Mesendoderm (in vitro differentiated cells): Measurements from ENCODE around the gene TTC24.
A peak's percentile ranks its signal among the peaks of the same experiment; 100 is the strongest.
"Not testable (repeated sequence)": the region's sequence is repeated elsewhere in the genome, so short reads cannot be mapped to it uniquely, and the experiment has no call there.

ENCODE experiments used
- DNase-seq: peaks from one replicate; pipeline ENCODE4 v3.0.0; 2013
- H2AK5ac ChIP-seq: 2 replicates; pipeline ENCODE4 v1.6.1; 2013; ENCODE audit warnings: low read length, inconsistent platforms
- H2BK120ac ChIP-seq: 2 replicates; pipeline ENCODE4 v1.6.1; 2013; ENCODE audit warnings: low read depth, mild to moderate bottlenecking, low read length, moderate library complexity, mixed read lengths
- H2BK15ac ChIP-seq: replicated peaks from 2 replicates; pipeline ENCODE4 v1.6.1; 2013; ENCODE audit warnings: low read depth, mild to moderate bottlenecking, moderate library complexity
- H2BK5ac ChIP-seq: 2 replicates; pipeline ENCODE4 v1.6.1; 2013; ENCODE audit warnings: low read length, inconsistent platforms
- H3K18ac ChIP-seq: 2 replicates; pipeline ENCODE4 v1.6.1; 2013; ENCODE audit warnings: mild to moderate bottlenecking, low read length, mixed read lengths
- H3K23ac ChIP-seq: one replicate; pipeline ENCODE4 v1.6.1; 2013; ENCODE audit warnings: low read length
- H3K27ac ChIP-seq: 2 replicates; pipeline ENCODE4 v1.5.1; 2013; ENCODE audit warnings: low read depth, mild to moderate bottlenecking, inconsistent platforms, low read length, moderate library complexity
- H3K27me3 ChIP-seq: 2 replicates; pipeline ENCODE4 v1.6.1; 2013; ENCODE audit warnings: low read length, control low read depth, mild to moderate bottlenecking, inconsistent platforms; ENCODE audit not compliant: insufficient read depth, poor library complexity
- H3K36me3 ChIP-seq: 2 replicates; pipeline ENCODE4 v1.6.1; 2013; ENCODE audit warnings: low read length, inconsistent platforms; ENCODE audit not compliant: control insufficient read depth, insufficient read depth
- H3K4ac ChIP-seq: one replicate; pipeline ENCODE4 v1.6.1; 2013; ENCODE audit warnings: low read depth, mild to moderate bottlenecking, low read length, moderate library complexity
- H3K4me1 ChIP-seq: 2 replicates; pipeline ENCODE4 v1.6.1; 2013; ENCODE audit warnings: low read depth, low read length, inconsistent platforms; ENCODE audit not compliant: control insufficient read depth
- H3K4me2 ChIP-seq: 2 replicates; pipeline ENCODE4 v1.6.1; 2013; ENCODE audit warnings: low read length
- H3K4me3 ChIP-seq: 2 replicates; pipeline ENCODE4 v1.5.1; 2013; ENCODE audit warnings: mild to moderate bottlenecking, low read length
- H3K56ac ChIP-seq: one replicate; pipeline ENCODE4 v1.6.1; 2013; ENCODE audit warnings: low read length
- H3K79me1 ChIP-seq: 2 replicates; pipeline ENCODE4 v1.6.1; 2013; ENCODE audit warnings: low read length, inconsistent platforms
- H3K79me2 ChIP-seq: 2 replicates; pipeline ENCODE4 v1.6.1; 2013; ENCODE audit warnings: mild to moderate bottlenecking, low read length; ENCODE audit not compliant: control insufficient read depth, insufficient read depth
- H3K9ac ChIP-seq: 2 replicates; pipeline ENCODE4 v1.6.1; 2013; ENCODE audit warnings: low read length, inconsistent platforms
- H4K5ac ChIP-seq: one replicate; pipeline ENCODE4 v1.6.1; 2013; ENCODE audit warnings: low read length
- H4K8ac ChIP-seq: one replicate; pipeline ENCODE4 v1.6.1; 2013; ENCODE audit warnings: low read depth, mild to moderate bottlenecking, control low read depth, low read length, moderate library complexity
- WGBS: extraction: QIAGEN DNeasy Blood & Tissue Kit; methylation state at CpG from one replicate; pipeline ENCODE4 v1.1.7; 2013; ENCODE audit warnings: low lambda C conversion rate, missing lambda C conversion rate; ENCODE audit not compliant: insufficient coverage; ENCODE audit errors: extremely low coverage; 5-methylcytosine and 5-hydroxymethylcytosine counted together

The TTC24 gene

GRCh38 chr1:156626079-156626438, 46.5 kb downstream of the TTC24 start:
- no peaks in the 10 kb centered on the region for H3K79me1 ChIP-seq
- H3K18ac ChIP-seq: no peak overlapping the region
- no peak overlapping the region for H2BK120ac ChIP-seq
- no peak overlapping the region for H3K23ac ChIP-seq
- H3K4me2 ChIP-seq: no peak overlapping the region
- no peak overlapping the region for H4K5ac ChIP-seq
- no peak overlapping the region for H3K56ac ChIP-seq
- no peak overlapping the region for H3K27ac ChIP-seq
- no peak overlapping the region for H3K4ac ChIP-seq
- no peak overlapping the region for H2BK5ac ChIP-seq
- H3K79me2 ChIP-seq: no peaks in the 10 kb centered on the region
- no peak overlapping the region for H3K9ac ChIP-seq
- H3K27me3 ChIP-seq: peaks cover 19% of the 10 kb centered on the region
- no peak for DNase-seq
- no peak overlapping the region for H2BK15ac ChIP-seq
- no peak overlapping the region for H3K4me3 ChIP-seq
- WGBS: no CpG with 5 or more reads among the region's 4 CpGs
- H3K4me1 ChIP-seq: no peaks in the 10 kb centered on the region
- H2AK5ac ChIP-seq: no peak overlapping the region
- no peak overlapping the region for H4K8ac ChIP-seq
- H3K36me3 ChIP-seq: no peaks in the 10 kb centered on the region

GRCh38 chr1:156627313-156627880, 47.9 kb downstream of the TTC24 start:
- H4K8ac ChIP-seq: no peak overlapping the region
- no peak overlapping the region for H3K27ac ChIP-seq
- peaks cover 19% of the 10 kb centered on the region for H3K27me3 ChIP-seq
- H3K9ac ChIP-seq: no peak overlapping the region
- H2BK120ac ChIP-seq: no peak overlapping the region
- H3K4ac ChIP-seq: no peak overlapping the region
- no peak overlapping the region for H4K5ac ChIP-seq
- no peak overlapping the region for H3K23ac ChIP-seq
- no peaks in the 10 kb centered on the region for H3K79me1 ChIP-seq
- no peaks in the 10 kb centered on the region for H3K36me3 ChIP-seq
- H3K4me1 ChIP-seq: no peaks in the 10 kb centered on the region
- no peak overlapping the region for H3K4me3 ChIP-seq
- peak; percentile 61 for DNase-seq
- no peak overlapping the region for H2BK5ac ChIP-seq
- H2AK5ac ChIP-seq: no peak overlapping the region
- H3K79me2 ChIP-seq: no peaks in the 10 kb centered on the region
- no CpG with 5 or more reads among the region's 2 CpGs for whole genome bisulfite sequencing
- no peak overlapping the region for H3K18ac ChIP-seq
- no peak overlapping the region for H3K4me2 ChIP-seq
- H2BK15ac ChIP-seq: no peak overlapping the region
- H3K56ac ChIP-seq: no peak overlapping the region

- Histone ChIP-seq H3K23ac (no peak overlapping the region), H3K9ac (no peak overlapping the region), H2BK5ac (no peak overlapping the region), H3K4me3 (no peak overlapping the region), H4K5ac (no peak overlapping the region), H3K79me2 (no peaks in the 10 kb centered on the region), H3K4me2 (no peak overlapping the region), H3K4ac (no peak overlapping the region), H3K27me3 (peaks cover 6% of the 10 kb centered on the region), H3K18ac (no peak overlapping the region), H3K56ac (no peak overlapping the region), H4K8ac (no peak overlapping the region), H2BK120ac (no peak overlapping the region), H3K79me1 (no peaks in the 10 kb centered on the region), H2AK5ac (no peak overlapping the region), H3K4me1 (no peaks in the 10 kb centered on the region), H3K36me3 (no peaks in the 10 kb centered on the region), H3K27ac (no peak overlapping the region), H2BK15ac (no peak overlapping the region)
- no CpG with 5 or more reads among the region's 8 CpGs for WGBS
- DNase-seq: no peak
Measured at GRCh38 chr1:156629823-156630449, 50.4 kb downstream of the TTC24 start.

- H2BK15ac ChIP-seq, H3K56ac ChIP-seq, H3K27ac ChIP-seq, H3K79me1 ChIP-seq, H3K9ac ChIP-seq, H3K27me3 ChIP-seq, H2BK5ac ChIP-seq, H3K36me3 ChIP-seq, H3K23ac ChIP-seq, H3K18ac ChIP-seq, H4K8ac ChIP-seq, H4K5ac ChIP-seq, H3K4me1 ChIP-seq, H2AK5ac ChIP-seq, H2BK120ac ChIP-seq, H3K4ac ChIP-seq, H3K4me2 ChIP-seq, H3K4me3 ChIP-seq, H3K79me2 ChIP-seq, DNase-seq: not testable (repeated sequence)
- no CpG with 5 or more reads among the region's 9 CpGs for WGBS
Measured at GRCh38 chr1:156631152-156631551, 51.6 kb downstream of the TTC24 start.

- DNase-seq: no peak
- H3K4me2 ChIP-seq: no peak overlapping the region
- no peaks in the 10 kb centered on the region for H3K36me3 ChIP-seq
- H4K8ac ChIP-seq: no peak overlapping the region
- H3K4me3 ChIP-seq: no peak overlapping the region
- no peak overlapping the region for H3K23ac ChIP-seq
- no CpG with 5 or more reads among the region's 3 CpGs for WGBS
- no peak overlapping the region for H3K4ac ChIP-seq
- no peak overlapping the region for H3K27ac ChIP-seq
- no peak overlapping the region for H2BK120ac ChIP-seq
- H2AK5ac ChIP-seq: no peak overlapping the region
- H2BK15ac ChIP-seq: no peak overlapping the region
- no peaks in the 10 kb centered on the region for H3K27me3 ChIP-seq
- H4K5ac ChIP-seq: no peak overlapping the region
- no peaks in the 10 kb centered on the region for H3K4me1 ChIP-seq
- no peak overlapping the region for H3K18ac ChIP-seq
- H2BK5ac ChIP-seq: no peak overlapping the region
- H3K56ac ChIP-seq: no peak overlapping the region
- no peaks in the 10 kb centered on the region for H3K79me2 ChIP-seq
- no peak overlapping the region for H3K9ac ChIP-seq
- H3K79me1 ChIP-seq: no peaks in the 10 kb centered on the region
Measured at GRCh38 chr1:156632355-156632754, 52.8 kb downstream of the TTC24 start.
